ENCODE data around the gene TCEAL8.

DNA sequence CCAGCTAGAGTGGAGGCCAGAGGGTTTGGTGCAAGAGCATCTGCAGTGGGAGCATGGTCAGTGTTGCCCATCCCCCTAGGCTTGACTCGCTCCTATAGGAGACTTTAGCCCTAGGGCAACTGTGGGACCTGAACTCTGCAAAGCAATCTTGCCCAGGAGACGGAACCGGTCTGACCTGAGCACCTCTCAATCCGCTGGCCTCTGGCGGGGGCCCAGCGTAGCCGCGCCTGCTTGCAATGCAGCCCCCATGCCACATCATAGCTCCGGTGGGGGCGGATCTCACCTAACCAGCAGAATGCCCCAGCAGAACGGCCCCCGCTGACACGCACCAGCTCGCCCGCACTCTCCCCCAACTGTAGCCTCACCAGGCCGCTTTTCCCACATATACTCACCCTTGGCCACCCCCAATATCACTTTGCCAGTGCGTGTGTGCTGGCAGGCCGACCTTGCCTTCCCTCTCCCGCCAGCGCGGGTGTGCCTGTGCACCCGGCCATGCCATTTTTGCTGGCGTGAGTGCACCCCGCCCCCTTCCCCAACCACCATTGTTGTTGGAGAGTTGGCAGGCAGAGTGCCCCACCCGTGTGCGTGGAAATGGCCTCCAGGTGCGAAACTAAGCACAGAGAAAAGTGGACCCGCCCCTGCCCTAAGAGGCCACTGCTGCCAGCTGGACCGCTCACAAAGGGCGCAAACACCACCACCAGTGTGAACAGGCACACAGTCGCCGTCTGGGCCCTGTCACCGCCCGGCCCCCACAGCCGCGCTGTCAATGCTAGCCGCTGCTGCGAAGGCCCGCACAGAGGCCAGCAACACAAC lies 34.2 kb downstream of the TCEAL8 start:
- TF ChIP-seq, protein P1, sequence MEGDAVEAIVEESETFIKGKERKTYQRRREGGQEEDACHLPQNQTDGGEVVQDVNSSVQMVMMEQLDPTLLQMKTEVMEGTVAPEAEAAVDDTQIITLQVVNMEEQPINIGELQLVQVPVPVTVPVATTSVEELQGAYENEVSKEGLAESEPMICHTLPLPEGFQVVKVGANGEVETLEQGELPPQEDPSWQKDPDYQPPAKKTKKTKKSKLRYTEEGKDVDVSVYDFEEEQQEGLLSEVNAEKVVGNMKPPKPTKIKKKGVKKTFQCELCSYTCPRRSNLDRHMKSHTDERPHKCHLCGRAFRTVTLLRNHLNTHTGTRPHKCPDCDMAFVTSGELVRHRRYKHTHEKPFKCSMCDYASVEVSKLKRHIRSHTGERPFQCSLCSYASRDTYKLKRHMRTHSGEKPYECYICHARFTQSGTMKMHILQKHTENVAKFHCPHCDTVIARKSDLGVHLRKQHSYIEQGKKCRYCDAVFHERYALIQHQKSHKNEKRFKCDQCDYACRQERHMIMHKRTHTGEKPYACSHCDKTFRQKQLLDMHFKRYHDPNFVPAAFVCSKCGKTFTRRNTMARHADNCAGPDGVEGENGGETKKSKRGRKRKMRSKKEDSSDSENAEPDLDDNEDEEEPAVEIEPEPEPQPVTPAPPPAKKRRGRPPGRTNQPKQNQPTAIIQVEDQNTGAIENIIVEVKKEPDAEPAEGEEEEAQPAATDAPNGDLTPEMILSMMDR (IDR thresholded peaks at IDR 0.05 in 2 of 3, conservative IDR thresholded peaks at IDR 0.05 in 1 of 3; ENCODE audit: control insufficient read depth in 2 of 3, extremely low read depth in 1 of 3, insufficient read depth in 1 of 3, low read depth in 3 of 3, low read length in 3 of 3), result no peak
- TF ChIP-seq SIN3A (IDR thresholded peaks at IDR 0.05; ENCODE audit: low read depth, low read length) (no peak), EP300 (IDR thresholded peaks at IDR 0.05; ENCODE audit: borderline replicate concordance in 1 of 2, control insufficient read depth in 1 of 2, low read depth in 2 of 2, low read length in 2 of 2) (no peak), SREBF2 (IDR thresholded peaks at IDR 0.05; ENCODE audit: low read length) (no peak), FOXM1 (IDR thresholded peaks at IDR 0.05; ENCODE audit: low read depth, low read length) (no peak), HDGF (IDR thresholded peaks at IDR 0.05) (no peak), TAF1 (IDR thresholded peaks at IDR 0.05; ENCODE audit: borderline replicate concordance, low read depth, low read length) (no peak), NRF1 (conservative IDR thresholded peaks at IDR 0.05; ENCODE audit: low read depth, low read length) (no peak), BCL3 (IDR thresholded peaks at IDR 0.05; ENCODE audit: borderline replicate concordance, insufficient read depth, low read depth, low read length, poor library complexity, severe bottlenecking) (no peak)
- TF ChIP-seq, protein P2, sequence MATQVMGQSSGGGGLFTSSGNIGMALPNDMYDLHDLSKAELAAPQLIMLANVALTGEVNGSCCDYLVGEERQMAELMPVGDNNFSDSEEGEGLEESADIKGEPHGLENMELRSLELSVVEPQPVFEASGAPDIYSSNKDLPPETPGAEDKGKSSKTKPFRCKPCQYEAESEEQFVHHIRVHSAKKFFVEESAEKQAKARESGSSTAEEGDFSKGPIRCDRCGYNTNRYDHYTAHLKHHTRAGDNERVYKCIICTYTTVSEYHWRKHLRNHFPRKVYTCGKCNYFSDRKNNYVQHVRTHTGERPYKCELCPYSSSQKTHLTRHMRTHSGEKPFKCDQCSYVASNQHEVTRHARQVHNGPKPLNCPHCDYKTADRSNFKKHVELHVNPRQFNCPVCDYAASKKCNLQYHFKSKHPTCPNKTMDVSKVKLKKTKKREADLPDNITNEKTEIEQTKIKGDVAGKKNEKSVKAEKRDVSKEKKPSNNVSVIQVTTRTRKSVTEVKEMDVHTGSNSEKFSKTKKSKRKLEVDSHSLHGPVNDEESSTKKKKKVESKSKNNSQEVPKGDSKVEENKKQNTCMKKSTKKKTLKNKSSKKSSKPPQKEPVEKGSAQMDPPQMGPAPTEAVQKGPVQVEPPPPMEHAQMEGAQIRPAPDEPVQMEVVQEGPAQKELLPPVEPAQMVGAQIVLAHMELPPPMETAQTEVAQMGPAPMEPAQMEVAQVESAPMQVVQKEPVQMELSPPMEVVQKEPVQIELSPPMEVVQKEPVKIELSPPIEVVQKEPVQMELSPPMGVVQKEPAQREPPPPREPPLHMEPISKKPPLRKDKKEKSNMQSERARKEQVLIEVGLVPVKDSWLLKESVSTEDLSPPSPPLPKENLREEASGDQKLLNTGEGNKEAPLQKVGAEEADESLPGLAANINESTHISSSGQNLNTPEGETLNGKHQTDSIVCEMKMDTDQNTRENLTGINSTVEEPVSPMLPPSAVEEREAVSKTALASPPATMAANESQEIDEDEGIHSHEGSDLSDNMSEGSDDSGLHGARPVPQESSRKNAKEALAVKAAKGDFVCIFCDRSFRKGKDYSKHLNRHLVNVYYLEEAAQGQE (IDR thresholded peaks at IDR 0.05; ENCODE audit: low read depth, low read length), result no peak

All from GM12878 (cell line).